Esophagus mucosa (tissue), 1 donor: ENCODE data around the gene BAHCC1. TPM values are rescaled to one million over a fixed set of nuclear protein-coding genes. Genes with fewer than 3 reads are reported as not detected.
"Not testable (repeated sequence)": the region's sequence is repeated elsewhere in the genome, so short reads cannot be mapped to it uniquely, and the experiment has no call there.

Experiments
- ATAC-seq: fragments of 200-7000 bp; cut with Tn5 transposase; one replicate; pipeline ENCODE4 v1.9.1; 2020
- total RNA-seq: library from RNA; stranded (reverse); gene quantifications from one replicate; pipeline ENCODE4 v1.2.4, GENCODE V29; 2023
- donor health status: DM: yes; HTN: yes; CAD: no.

Gene BAHCC1
- total RNA-seq, 1 donor from 2014 or later = 4.2 TPM

DNA sequence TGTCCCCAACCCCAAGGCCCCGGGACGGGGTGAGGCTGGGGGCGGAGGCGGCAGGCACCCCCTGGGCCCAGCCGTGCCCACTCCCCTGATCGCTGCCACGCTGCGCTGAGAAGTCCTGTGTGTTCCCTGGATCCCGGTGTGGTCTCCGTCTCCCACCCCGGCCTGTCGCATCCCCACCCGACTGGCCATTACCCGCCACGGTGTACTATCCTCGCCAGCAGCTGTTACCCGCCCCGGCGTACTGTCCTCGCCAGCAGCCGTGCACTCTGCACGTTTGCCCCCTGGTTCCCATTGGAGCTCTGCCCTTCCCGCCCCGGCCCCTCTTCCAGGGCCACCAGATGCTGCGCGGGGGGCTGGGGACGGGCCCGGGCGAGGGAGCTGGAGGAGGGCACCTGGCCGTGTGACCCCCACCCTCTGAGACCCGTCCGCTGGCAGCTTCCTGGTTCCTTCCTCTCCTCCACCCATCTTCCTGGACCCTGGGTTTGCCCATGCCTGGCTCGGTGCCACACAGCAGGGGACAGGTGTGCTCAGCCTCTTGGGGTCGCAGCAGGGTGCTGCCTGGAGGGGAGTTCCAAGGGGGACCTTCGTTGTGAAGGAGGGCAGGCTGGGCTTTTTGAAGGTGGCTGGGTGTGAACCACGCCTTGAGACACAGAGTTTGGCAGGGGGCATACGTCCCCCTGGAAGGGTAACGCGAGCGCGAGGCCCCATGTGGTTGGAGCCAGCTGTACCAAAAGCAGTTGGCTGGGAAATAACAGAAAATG lies 19.7 kb downstream of the BAHCC1 start:
- ATAC-seq = no peak

GRCh38 chr17:81415681-81416080 lies 20.4 kb downstream of the BAHCC1 start:
- ATAC-seq = no peak

DNA sequence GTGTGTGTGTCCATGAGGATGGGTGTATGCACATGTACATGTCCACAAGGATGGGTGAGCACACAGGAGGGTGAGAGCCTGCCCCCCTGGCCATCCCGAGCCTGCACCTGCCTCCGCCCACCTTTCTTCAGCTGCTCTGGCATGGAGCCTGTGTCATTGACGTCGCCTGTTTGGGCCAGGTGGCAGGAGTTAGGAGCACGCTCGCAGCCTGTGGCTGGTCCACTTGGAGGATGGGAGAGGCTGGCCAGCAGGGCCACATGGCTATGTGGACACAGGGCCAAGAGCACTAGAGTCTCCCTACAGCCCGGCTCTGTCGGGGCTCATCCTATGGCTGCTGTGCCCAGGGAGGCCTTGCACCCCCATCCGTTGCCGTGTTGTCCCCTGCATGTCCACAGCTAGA lies 21.4 kb downstream of the BAHCC1 start:
- no peak for ATAC-seq

GRCh38 chr17:81417049-81417878 lies 22.0 kb downstream of the BAHCC1 start:
- no peak for ATAC-seq

DNA sequence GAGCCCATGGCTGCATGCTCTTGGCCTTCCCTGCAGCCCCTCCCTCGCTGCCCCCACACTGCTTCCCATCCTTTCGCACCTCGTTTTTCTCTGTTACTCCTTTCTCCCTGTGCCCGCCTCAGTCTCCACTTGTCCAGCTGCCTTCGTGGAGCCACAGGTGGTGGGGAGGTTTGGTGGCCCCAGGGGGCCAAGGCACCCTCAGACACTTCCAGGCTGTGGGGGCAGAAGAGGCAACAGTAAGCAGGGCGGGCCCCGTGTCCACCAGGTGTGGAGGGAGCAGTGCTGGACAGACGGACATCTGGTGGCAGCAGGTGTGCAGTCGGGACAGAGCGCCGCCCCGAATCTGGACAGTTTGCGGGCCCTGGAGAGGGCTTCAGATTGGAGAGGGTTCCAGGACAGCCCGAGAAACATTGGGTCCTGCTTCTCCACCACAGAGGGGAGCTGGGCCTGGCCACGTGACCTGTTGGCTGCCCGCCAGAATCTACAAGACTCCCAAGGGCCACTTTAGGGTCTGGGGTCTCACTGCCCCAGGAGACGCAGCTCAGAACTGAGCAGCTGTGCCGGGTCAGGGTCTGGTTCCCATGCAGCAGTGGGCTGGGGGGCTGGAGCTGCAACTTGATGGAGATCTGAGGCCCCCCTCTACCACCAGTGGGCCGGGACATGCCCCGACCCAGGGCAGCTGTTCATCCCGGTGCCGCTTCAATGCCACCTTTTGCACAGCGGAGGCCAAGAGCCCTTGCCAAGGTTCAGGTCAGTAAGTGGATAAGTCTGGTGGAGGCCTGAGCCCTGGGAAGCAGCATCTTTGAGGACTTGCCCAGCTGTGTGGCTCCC lies 22.8 kb downstream of the BAHCC1 start:
- ATAC-seq = no peak

GRCh38 chr17:81418710-81419318 lies 23.6 kb downstream of the BAHCC1 start:
- ATAC-seq = peak; percentile 72

GRCh38 chr17:81419319-81419885 lies 24.1 kb downstream of the BAHCC1 start:
- ATAC-seq = peak; percentile 65

DNA sequence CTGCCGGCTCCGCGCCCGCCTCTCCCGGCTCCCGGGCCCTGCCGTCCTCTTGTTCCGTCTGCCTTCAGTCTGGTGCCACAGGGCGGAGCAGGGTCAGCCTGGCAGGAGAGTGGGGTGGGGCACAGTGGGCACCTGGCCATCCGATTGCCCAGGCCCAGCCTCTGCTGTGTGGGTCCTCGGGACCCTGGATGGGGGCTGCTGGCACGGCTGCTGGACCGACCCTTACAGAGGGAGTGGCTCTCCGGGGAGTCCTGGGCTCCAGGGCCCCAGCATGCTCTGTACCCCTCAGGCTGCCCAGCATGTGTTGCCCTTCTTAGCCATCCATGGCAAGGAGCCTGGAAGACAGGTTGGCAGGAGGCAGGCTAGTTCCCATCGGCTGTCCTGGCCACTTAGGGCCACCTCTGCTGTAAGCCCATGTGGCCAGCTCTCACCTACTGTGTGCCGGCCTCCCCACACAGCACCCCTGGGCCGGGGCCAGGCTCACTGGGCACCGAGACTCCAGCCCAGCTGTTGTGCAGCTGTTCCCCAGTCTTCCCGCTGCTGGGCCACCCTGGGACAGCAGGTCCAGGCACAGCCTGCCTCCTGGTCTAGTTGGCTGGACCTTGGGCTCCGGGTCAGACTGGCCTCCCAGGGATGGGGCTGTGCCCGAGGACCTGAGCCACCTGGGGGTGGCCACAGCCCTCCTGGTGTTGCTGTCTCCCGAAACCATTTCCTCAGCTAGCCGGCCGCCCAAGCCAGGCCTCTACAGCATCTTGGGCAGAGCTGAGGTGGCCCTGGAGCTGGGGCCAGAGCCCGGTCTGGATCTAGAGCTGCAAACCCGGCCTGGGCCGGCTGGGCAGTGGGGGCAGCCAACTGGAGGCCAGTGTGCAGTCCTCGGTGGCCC lies 24.9 kb downstream of the BAHCC1 start:
- no peak for ATAC-seq

- ATAC-seq = no peak
Observed at GRCh38 chr17:81420769-81421462, 25.7 kb downstream of the BAHCC1 start.

DNA sequence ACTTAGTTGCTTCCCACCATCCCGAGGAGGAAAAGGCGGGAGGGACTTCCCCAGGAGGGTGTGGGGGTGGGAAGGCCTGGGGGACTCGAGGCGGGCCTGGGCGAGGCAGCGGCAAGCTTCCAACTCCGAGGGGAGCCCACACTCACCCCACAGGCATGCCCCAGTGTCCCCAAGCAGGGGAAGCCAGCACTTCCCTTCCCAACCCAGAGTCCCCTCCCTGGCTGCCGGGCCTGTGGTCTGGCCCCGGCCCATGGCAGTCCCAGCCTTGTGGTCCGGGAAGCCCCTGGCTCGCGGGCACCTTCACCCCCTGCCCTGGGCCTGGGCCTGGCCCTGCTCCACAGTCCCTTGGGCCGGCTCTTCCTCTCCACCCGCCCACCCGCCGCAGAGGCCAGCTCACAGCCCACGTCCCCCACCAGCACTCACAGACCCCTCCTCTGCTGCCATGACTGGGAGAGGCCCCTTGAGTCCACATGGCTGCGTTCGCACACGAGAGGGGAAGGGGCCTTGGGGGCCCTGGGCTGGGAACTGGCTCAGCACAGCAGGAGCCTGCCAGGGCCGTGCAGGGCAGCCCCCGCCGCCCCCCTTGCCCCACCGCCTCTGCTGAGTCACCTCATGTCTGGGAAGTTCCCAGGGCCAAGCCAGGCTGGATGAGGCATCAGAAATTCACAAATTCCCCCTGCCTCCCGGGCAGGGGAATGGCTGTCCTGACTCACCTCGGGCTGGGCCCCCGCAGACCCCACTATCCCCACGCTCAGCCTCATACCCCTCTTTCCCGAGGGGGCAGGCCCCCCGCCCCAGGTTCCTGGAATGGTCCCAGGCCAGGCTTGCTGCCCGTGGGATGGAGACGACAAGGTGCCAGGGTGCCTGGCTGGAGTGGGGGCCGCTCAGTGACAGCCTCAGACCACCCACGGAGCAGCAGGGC lies 27.8 kb downstream of the BAHCC1 start:
- ATAC-seq = peak; percentile 60

GRCh38 chr17:81423698-81424071 lies 28.4 kb downstream of the BAHCC1 start:
- ATAC-seq = no peak

DNA sequence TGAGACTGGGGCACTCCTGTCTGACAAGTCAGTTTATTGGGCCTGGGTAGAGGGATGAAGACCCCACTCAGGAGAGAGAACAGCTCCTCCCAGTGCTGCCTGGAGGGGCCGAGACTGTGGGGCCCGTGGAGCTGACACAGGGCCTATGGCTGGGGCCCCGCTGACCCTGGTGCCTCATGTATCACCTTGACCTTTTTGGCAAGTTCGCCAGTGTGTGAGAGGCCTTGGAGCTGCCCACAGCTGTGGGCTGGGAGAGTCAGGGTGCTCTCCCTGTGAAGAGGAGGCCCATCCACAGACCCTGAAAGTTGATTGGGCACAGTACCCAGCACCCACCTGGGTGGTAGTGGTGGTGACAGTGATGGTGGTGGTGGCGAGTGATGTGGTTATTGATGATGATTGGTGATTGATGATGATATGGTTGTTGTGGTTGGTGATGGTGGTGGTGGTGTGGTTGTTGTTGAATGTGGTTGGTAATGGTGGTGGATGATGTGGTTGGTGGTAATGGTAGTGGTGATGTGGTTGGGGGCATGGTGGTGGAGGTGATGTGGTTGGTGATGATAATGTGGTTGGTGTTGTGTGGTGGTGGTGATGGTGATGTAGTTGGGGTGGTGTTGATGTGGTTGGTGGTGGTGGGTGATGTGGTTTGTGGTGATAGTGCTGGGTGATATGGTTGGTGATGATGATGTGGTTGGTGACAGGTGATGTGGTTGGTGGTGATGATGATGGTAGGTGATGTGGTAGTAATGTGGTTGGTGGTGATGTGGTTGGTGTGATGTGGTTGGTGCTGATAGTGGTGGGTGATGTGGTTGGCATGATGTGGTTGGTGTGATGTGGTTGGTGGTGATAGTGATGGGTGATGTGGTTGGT lies 29.1 kb downstream of the BAHCC1 start:
- ATAC-seq = no peak

DNA sequence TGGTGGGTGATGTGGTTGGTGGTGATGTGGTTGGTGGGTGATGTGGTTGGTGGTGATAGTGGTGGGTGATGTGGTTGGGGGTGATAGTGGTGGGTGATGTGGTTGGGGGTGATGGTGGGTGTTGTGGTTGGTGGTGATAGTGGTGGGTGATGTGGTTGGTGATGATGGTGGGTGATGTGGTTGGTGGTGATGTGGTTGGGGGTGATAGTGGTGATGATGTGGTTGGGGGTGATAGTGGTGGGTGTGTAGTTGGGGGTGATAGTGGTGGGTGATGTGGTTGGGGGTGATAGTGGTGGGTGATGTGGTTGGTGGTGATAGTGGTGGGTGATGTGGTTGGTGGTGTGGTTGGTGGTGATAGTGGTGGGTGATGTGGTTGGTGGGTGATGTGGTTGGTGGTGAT lies 29.8 kb downstream of the BAHCC1 start:
- not testable (repeated sequence) for ATAC-seq

GRCh38 chr17:81425716-81426392 lies 30.6 kb downstream of the BAHCC1 start:
- not testable (repeated sequence) for ATAC-seq

DNA sequence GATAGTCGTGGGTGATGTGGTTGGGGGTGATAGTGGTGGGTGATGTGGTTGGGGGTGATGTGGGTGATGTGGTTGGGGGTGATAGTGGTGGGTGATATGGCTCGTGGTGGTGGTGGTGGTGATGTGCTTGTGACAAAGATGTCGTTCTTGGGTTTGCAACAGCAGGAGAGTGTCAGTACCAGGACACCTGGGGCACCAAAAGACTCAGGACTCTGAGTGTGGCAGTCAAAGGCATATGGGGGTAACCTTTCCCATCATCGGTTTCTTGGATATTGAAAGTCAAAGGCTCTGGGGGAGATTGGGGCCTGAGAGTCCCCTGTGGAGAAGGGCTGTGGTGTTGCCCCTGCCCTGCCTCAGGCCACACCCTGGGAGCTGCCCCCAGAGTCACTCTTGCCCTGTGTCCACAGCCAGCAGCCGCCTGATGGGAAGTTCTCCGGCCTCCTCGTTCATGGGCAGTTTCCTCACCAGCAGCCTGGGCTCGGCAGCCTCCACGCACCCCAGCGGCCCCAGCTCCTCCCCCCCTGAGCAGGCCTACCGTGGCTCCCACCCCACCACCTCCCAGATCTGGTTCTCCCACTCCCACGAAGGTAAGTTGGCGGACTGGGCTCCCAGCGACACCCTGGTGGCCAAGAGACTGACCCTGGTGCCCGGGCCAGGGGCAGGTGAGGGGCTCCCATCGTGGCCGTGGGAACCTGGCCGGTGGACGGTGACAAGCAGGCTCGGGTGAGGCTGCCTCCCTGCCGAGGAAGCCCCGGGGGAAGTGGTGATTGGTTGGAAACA lies 31.3 kb downstream of the BAHCC1 start:
- no peak for ATAC-seq

GRCh38 chr17:81427173-81428120 lies 32.2 kb downstream of the BAHCC1 start:
- ATAC-seq = no peak
